ENCODE measurements around the gene PRKACB.

GRCh38 chr1:84156210-84156621 is 12.1 kb downstream of the PRKACB start:
- no peak for TF ChIP-seq POLR2A (IDR thresholded peaks at IDR 0.05; ENCODE audit: low read length)
- TF ChIP-seq GATA1 (IDR thresholded peaks at IDR 0.05; ENCODE audit: low read depth, low read length) = no peak
